HG02938 (cell line): ENCODE results near the gene KCNH8.
A peak's percentile ranks its signal among the peaks of the same experiment; 100 is the strongest.

ENCODE experiments used
- ATAC-seq: cut with Tn5 transposase; IDR thresholded peaks from one replicate; pipeline ENCODE4 v1.9.1; 2021; ENCODE audit warnings: mild to moderate bottlenecking, moderate library complexity; ENCODE audit not compliant: unreplicated experiment

Gene KCNH8

DNA sequence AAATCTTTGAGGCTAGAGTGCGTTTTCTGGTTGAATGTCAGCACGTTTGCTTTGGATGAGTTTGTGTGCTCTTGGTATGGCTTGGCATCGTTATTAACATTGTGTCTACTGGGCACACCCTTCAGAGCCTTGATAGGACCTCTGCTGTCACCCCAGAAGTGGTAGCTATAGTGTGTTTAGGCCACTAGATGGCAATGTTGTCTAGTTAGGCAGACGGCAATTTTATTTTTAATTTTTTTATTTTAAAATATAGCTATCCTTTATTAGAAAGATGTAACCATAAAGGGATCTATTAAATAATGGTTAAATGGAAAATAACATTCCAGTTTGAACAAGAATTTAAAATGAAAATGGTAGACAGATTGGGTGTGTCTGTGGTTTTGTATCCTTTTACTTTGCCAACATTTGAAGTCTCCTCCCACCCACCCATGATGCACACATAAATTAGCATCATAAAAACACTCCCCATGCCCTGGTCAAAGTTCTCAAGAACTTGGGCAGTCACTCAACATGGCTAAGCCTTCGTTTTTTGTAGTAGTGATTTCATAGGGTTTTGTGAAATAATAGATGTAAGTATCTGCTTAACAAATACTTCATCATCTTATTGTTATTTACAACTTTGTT, 200.7 kb downstream of the KCNH8 start:
- peak; percentile 88 for ATAC-seq

DNA sequence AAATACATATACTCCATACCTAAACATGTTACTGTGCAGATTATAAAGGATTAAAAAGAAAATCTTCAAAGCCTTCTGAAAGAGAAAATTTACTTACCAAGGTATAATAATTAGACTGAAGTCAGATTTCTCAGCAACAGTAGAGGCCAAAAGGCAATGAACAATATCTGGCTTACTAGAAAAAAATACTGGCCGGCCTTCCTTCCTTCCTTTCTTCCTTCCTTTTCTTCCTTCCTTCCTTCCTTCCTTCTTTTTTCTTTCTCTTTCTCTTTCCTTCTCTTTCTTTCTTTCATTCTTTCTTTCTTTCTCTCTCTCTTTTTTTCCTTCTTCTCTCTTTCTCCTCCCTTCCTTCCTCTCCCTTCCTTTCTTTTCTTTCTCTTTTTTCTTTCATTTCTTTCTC, 209.6 kb downstream of the KCNH8 start:
- ATAC-seq = no peak

DNA sequence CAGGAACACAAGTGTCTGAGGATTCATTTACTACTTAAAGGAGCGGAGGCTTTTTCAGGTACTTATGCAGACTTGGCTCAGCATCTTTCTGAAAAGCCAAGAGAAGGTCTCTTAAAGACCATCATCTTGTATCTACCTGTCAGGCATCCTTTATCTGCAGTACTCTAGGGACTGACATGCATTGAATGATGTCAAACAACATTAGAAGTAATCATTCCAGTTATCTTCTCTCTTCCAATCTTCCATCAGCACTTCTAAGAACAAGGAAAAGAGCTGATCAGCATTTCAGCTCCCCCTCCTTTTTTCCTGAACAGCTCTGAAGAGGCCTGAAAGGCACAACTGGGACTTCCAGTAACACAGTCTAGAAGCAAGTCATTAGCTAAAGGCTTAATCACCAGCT, 214.8 kb downstream of the KCNH8 start:
- ATAC-seq = no peak

DNA sequence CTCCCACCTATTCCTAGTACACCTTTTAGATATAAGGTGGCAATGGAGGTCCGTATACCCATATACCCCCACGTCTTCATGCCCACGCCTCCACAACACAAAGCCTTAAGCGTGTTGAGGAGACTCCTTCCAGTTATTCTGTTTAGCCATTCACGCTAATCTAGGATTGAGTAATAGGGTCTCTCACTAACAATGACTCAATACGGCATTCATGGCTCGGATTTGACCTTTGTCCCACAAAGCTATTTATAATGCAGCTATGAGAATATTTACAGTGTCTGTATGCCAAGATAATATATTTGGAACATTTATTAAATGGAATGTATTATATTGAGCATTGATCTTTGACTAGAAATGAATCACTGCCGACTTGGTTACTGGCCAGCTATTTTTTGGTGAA, 215.8 kb downstream of the KCNH8 start:
- no peak for ATAC-seq

DNA sequence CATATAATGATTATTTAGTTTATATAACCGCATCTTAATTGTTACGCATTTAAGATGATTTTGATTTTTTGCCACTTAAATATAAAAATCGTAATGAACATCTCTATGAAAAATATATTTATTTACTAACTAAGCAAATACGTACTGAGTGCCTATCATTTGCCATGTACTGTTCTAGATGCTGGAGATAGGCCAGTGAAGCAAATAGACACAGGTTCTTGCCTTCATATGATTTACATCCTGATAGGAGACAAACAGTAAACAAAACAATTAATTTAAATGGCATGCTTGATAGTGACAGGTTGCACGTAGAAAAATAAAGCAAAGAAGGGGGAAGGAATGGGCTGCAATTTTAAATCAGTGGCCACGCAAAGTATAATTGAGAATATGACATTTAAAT, 217.2 kb downstream of the KCNH8 start:
- ATAC-seq = no peak

DNA sequence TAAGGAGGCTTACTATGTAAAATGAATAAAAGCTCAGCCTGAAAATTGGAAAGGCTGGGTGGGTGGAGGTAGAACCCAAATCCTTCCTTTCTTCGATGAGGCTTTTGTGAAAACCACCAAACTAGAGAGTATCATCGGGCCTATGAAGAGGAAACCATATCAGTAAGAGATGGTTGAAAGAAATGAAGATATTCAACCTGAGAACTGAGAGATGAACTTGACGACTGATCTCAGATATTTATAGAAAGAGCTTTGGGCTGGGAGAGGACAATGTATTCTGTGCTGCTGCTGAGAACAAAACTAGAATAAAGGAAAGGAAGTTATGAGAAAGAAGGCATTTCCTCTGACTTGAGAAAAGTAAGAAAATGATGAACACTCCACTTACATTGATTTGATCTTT, 236.6 kb downstream of the KCNH8 start:
- no peak for ATAC-seq

DNA sequence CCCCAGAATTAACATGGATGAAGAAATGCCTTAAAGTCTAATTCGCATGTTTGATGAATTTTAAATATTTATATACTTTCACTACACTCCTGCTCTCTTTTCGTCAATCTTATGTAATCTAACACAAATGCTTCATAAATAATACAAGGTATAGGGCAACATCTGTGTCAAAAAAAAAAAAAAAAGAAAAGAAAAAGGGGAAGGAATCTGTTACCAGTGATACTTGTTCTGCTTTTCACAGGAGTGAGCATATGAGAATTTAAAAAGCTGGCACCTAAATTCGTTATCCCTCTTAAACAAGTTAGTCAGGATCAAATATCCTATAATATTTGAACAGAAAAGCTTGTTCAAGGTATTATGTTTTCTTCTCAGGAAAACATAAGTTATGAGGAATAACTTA, 243.8 kb downstream of the KCNH8 start:
- no peak for ATAC-seq

DNA sequence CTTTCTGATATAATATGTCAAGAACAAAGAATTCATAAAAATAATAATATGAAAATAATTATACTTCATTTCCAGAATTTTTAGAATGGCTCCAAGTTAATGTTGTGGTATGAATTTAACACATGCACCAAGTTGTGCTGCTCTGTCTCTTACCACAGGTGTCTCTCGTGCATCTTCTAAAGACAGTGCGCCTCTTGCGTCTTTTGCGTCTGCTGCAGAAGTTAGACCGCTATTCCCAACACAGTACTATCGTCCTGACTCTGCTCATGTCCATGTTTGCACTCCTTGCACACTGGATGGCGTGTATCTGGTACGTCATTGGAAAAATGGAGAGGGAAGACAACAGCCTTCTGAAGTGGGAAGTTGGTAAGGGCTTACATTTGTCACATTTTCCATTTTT, 246.6 kb downstream of the KCNH8 start:
- ATAC-seq = no peak

DNA sequence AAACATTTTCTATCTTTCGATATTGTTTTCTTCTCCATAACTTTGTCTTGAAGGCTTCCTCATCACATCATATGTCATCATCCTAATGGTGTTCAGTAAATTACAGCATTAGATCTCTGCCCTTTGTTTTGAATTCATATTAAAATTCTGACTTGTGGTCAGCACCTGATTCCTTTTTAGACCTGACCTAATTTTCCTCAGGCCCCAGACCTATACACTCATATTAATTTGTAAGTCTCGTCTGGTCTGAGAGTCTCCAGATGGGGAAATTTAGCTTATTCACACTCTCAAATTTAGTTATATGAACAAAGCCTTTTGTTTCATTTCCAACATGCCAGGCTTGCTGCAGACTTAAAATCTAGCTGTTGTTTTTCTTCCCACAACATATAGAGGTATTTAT, 248.4 kb downstream of the KCNH8 start:
- no peak for ATAC-seq

DNA sequence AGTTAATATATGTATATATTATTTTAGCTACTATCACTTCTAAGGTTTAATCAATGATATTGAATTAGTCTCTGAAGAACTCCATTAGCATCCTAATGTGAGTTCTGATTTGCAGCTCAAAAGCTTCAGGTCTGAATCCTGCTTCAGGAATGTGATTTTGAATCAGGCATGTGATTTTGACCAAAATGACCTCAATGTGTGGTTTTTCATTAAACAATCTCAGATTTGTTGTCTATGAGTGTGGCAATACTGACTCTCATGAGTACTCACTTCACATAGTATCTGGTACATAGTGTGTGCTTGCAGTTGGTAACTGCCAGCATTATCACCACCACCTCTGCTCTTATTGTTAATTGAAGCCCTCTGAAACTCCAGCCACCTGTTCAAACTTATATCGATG, 251.0 kb downstream of the KCNH8 start:
- no peak for ATAC-seq

DNA sequence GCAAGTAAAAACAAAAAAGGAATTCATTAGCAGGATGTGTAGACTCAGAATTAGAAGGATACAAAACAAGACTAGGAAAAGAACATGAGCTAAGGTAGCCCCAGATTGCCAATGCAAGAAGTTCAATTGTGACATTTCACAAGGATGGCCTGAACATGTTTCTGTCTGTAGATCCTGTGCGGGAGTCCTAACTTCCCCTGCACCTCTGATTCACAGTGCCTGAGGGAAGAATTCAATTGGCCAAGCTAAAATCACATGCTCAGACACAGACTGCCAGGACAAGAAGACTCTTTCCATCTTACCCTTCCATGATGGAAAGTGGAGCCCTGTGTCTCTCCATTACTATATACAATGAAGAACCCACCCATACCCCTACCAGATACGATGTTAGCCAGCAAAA, 251.5 kb downstream of the KCNH8 start:
- no peak for ATAC-seq

DNA sequence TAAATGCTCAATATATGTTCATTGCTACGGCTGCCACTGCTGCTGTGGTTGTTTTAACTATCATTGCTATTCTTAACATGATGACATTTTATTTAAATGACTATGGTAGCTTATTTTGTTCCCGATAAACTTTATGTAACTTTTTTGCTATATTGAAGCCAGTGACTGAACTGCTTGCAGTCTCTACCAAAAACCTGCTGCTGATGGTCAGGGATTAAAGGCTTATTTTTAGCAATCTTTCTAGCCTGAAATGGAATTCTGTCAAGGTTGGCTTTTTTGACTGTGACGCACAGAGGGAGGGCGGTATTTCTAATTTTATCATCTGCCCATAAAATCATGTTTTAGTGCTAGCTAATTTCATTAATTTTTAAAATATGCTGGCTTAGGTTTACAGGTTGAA, 271.8 kb downstream of the KCNH8 start:
- ATAC-seq = no peak

DNA sequence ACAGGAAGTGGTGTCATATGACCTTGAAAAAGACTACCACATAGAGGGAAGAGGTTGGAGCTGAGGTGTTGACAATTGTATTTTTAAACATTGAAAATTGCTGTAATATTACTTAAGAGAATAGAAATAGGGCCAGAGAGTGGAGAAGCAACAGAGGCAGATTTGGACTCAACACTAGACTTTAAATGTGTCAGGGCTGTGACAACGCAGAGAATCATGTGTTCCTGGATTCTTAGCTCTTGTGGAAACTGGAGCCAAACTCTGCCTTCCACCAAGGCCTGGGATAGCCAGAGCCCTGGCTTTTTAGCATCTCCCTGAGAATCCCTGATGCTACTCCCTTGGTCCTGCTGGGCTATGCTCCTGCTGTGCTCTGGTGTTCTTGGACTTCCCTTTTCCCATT, 277.5 kb downstream of the KCNH8 start:
- no peak for ATAC-seq

DNA sequence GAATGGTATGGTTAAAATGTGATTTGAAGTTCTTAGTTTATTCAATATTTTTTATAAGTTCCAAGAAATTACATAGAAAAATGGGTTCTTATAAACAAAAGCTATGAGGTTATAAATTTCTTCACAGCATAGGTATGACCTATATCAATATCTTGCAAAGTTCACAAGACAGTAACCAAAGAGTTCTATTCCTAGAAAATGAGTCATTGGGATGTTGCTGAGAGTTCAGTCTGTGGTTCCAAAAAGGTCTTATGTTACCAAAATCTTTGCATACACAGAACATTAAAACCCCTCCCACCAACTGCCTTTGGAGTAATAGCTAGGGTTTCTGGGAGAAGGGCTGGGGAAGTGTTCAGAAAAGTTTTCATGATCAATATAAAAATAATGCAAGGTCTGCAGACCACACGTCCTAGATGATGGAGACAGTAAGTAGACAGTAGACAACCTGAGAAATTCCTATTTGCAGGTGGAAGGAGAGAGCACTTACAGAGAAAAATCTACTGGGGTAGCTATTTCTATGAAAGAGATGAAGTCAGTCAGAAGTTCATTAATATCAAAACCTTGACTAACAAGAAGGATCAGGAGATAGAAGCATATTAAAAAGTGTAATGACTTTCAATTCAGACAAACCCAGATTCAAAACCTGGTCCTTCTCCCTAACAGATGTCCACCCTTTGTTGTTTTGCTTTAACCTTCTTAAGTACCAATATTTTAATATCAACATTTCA, 279.3 kb downstream of the KCNH8 start:
- ATAC-seq = no peak

DNA sequence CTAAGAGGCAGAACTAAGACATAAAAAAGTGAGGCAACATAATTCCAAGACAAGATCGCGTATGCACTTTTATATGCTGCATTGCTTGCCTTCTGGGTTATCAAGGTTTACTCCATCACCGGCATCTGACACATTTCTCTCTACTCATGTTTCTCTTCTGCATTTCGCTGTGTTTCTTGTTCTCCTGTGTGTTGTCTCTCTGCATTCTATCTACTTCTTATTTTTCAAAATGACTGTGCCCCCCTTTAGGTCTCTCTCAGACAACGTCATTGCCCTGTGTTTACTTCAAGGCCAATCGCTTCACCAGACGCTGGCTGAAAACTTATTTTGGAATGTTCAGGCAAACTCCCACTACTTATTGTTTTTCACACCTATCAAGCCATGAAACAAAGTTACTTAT, 280.4 kb downstream of the KCNH8 start:
- no peak for ATAC-seq

DNA sequence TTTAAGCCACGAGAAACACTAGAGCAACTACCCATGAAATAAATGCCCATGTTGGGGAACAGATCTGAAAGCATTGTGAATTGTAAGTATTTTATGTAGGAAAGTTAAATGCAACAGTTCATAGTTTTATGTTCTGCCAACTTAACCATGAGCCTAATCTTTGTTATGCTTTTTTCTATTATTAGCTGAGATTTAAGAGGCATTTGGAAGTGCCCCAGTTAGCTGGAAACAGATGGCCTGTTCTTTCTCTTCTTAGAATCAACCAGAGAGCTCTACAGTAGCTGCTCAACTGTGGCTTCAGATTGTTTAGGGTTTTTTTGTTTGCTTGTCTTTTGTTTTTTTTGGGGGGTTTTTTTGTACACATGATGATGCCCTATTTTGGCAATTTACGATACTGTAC, 284.4 kb downstream of the KCNH8 start:
- no peak for ATAC-seq

DNA sequence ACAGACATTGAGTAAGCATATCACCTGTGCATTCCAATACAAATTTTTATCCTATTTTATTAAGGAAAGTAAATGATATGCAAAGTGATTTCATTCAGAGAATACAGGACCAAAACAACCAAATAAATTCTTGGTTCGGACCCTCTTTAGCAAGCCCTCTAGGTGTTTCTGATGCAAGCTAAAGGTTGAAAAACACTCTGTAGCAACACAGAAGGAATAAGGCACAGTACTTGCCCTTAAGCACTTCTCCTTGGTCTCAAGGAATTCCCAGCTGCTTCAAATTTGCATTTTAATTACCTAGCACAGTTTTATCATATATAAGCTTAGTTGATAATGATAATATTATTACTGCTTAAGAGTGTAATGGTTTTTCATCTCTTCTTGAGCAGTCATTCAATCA, 288.4 kb downstream of the KCNH8 start:
- no peak for ATAC-seq

DNA sequence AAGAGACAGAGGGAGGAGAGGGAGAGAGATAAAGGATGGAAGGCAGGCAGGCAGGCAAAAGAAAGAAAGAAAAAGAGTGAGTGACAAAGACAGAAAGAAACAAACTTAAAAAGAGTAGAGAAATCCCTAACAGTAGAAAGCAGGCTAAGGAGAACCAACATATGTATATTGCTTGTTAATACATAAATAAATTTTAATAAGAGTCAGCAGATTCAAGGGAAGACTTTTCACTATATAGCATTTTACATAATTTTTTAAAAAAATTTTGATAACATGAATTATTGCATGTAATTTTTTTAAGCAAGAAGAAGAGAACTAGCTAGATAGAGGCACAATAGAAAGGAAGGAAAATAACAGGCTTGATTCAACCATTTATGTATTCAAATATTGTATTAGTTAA, 291.6 kb downstream of the KCNH8 start:
- no peak for ATAC-seq

DNA sequence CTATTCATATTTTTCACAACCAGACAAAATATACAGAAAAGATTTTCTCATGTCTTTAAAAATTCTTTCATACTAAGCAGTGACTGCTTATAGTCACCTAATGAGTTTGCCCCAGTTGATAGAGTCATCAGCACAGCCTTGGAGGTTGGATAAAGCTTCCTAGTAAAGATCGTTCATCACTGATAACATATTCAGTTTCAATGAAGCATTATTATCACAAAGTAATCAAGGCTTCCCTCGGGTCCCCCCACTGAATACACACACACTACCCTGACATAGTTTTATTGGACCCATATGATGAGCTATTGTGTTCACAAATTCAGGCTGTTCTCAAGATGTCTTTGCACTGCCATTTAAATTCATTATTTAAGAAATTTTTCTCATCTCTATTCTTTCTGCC, 297.8 kb downstream of the KCNH8 start:
- ATAC-seq = no peak

DNA sequence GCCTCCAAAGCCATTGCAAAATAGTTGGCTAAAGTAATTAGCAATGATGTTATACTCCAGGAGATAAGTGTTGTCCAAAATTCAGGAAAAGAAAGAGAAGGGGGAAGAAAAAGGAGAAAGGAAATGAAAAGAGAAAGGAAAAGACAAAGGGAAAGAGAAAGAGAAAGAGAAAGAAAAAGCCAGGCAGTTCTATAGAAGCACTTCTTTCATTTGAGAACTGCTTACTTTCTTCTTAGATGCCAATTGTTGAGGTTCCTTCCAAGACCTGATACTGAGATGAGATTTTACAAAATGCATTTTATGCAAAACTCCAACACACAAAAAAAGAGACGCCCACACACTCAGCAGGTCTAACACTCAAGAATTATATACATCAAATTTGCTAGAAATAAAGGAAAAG, 298.4 kb downstream of the KCNH8 start:
- ATAC-seq = no peak

DNA sequence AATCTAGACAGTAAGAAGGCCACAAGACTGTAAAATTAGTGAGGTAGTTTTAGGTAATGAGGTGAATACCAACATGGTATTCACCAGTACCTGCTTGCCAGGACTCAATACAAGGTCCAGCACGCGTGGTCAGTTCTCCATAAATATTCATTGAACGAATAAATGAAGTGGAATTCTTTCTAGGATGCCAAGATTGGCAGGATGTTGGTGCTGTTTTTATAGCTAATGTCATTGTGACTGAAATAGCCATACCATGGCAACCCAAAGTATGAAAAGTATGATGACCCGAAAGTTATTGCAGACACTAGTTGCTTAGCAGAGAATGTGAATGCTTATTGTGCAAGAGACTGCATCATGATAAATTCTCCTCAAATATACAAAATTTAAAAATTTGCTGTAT, 307.2 kb downstream of the KCNH8 start:
- no peak for ATAC-seq

DNA sequence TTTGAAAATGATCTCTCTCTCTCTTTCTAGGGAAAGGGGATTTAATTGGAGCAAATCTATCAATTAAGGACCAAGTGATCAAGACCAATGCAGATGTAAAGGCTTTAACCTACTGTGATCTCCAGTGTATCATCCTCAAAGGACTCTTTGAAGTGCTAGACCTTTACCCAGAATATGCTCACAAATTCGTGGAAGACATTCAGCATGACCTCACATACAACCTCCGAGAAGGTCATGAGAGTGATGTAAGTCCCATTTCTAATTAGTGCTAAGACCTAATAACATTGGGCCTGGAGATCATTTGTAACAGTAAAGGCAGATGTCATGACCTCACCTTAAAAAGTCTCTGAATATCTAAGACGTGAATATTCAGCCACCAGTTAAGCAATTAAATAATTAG, 308.4 kb downstream of the KCNH8 start:
- ATAC-seq = no peak

DNA sequence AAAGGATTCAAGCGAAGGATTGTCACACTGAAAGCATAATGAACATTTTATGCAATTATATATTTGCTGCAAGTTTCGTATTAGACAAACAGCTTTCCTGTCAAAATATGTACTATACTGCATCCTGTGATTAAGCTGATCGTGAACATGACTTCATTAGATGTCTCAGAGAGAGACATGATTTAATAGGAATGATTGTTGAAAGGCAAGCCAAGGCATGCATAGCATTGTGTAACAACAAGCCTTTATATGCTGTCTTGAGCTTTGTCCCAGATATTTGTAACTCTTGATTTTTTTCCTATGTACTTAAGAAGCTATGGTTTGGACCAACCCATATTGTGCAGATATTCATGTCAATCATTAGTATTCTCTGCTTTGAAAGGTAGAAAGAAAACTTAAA, 309.1 kb downstream of the KCNH8 start:
- no peak for ATAC-seq
